ENCODE measurements around the gene SRPRA. TPM values are rescaled to one million over a fixed set of nuclear protein-coding genes. Genes with fewer than 3 reads are reported as not detected.

The SRPRA gene

GRCh38 chr11:126225295-126225665, 43.4 kb downstream of the SRPRA start:
- Histone ChIP-seq H3K36me3 (ENCODE audit: insufficient read depth, low read length) (peaks cover under 1% of the 10 kb centered on the region), H3K4me2 (ENCODE audit: low read length) (no peak overlapping the region), H3K27me3 (ENCODE audit: control insufficient read depth, insufficient read depth, low read length) (no peaks in the 10 kb centered on the region), H3K9ac (ENCODE audit: low read depth, low read length) (no peak overlapping the region), H3K4me1 (ENCODE audit: control insufficient read depth, insufficient read depth, low read length) (peaks cover 2% of the 10 kb centered on the region), H3K4me3 (ENCODE audit: low read length) (no peak overlapping the region), H3K9me3 (replicated peaks; ENCODE audit: low read length) (no peaks in the 10 kb centered on the region)

- H3K4me3 ChIP-seq (ENCODE audit: low read length) = no peak overlapping the region
- no peaks in the 10 kb centered on the region for H3K9me3 ChIP-seq (replicated peaks; ENCODE audit: low read length)
- no peak overlapping the region for H3K9ac ChIP-seq (ENCODE audit: low read depth, low read length)
- no peaks in the 10 kb centered on the region for H3K4me1 ChIP-seq (ENCODE audit: control insufficient read depth, insufficient read depth, low read length)
- no peaks in the 10 kb centered on the region for H3K27me3 ChIP-seq (ENCODE audit: control insufficient read depth, insufficient read depth, low read length)
- no peaks in the 10 kb centered on the region for H3K36me3 ChIP-seq (ENCODE audit: insufficient read depth, low read length)
- H3K4me2 ChIP-seq (ENCODE audit: low read length) = no peak overlapping the region
Measured at GRCh38 chr11:126224647-126225294, 43.9 kb downstream of the SRPRA start.

DNA sequence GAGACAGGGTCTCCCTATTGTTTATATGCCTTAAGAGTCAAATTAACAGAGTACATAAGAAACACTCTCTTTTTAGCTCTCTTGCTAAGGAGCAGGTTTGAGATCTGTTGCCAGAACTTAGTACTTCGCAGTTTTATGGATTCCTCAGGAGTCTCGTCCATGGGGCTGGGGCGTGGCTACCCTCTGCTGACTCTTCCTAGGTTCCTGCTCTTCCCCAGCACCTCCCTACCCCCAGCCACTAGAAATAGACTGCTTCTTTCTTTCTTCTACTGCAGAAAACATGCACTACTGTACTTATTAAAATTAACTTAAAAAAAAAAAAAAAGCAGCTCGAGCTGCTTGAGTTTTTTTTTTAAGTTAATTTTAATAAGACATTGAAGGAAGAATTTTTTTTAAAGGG, 49.1 kb downstream of the SRPRA start:
- H3K36me3 ChIP-seq (ENCODE audit: insufficient read depth, low read length) = no peaks in the 10 kb centered on the region
- no peak overlapping the region for H3K4me2 ChIP-seq (ENCODE audit: low read length)
- H3K9me3 ChIP-seq (replicated peaks; ENCODE audit: low read length) = no peaks in the 10 kb centered on the region
- no peaks in the 10 kb centered on the region for H3K4me1 ChIP-seq (ENCODE audit: control insufficient read depth, insufficient read depth, low read length)
- H3K4me3 ChIP-seq (ENCODE audit: low read length) = no peak overlapping the region
- H3K9ac ChIP-seq (ENCODE audit: low read depth, low read length) = no peak overlapping the region
- no peaks in the 10 kb centered on the region for H3K27me3 ChIP-seq (ENCODE audit: control insufficient read depth, insufficient read depth, low read length)

DNA sequence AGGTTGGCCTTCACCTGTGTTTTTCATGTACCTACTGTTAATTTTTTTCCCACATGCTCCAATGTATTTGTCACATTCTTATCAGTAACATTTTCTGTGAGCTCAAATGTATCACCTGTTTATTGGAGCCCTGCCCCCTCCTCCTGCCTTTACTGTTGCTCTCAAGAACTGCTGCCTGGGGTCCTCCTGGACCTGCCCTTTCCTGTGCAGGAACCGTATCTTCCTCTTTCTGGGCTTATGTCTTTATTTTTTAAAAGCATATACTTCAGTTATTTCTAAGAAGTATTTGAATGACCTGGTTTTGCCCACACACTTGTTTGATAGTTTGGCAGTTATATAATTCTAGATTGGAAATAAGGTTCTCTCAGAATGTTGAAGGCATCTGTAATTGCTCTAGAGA, 51.2 kb downstream of the SRPRA start:
- H3K36me3 ChIP-seq (ENCODE audit: insufficient read depth, low read length) = no peaks in the 10 kb centered on the region
- H3K9ac ChIP-seq (ENCODE audit: low read depth, low read length) = no peak overlapping the region
- H3K4me2 ChIP-seq (ENCODE audit: low read length) = no peak overlapping the region
- no peaks in the 10 kb centered on the region for H3K27me3 ChIP-seq (ENCODE audit: control insufficient read depth, insufficient read depth, low read length)
- peaks cover 10% of the 10 kb centered on the region for H3K4me1 ChIP-seq (ENCODE audit: control insufficient read depth, insufficient read depth, low read length)
- H3K4me3 ChIP-seq (ENCODE audit: low read length) = no peak overlapping the region
- H3K9me3 ChIP-seq (replicated peaks; ENCODE audit: low read length) = no peaks in the 10 kb centered on the region

- no peaks in the 10 kb centered on the region for H3K27me3 ChIP-seq (ENCODE audit: control insufficient read depth, insufficient read depth, low read length)
- no peak overlapping the region for H3K9ac ChIP-seq (ENCODE audit: low read depth, low read length)
- H3K36me3 ChIP-seq (ENCODE audit: insufficient read depth, low read length) = no peaks in the 10 kb centered on the region
- no peak overlapping the region for H3K4me2 ChIP-seq (ENCODE audit: low read length)
- H3K9me3 ChIP-seq (replicated peaks; ENCODE audit: low read length) = no peaks in the 10 kb centered on the region
- peaks cover 11% of the 10 kb centered on the region for H3K4me1 ChIP-seq (ENCODE audit: control insufficient read depth, insufficient read depth, low read length)
- H3K4me3 ChIP-seq (ENCODE audit: low read length) = no peak overlapping the region
Measured at GRCh38 chr11:126216526-126217305, 52.0 kb downstream of the SRPRA start.

GRCh38 chr11:126214841-126215240, 53.9 kb downstream of the SRPRA start:
- Histone ChIP-seq H3K9ac (ENCODE audit: low read depth, low read length) (no peak overlapping the region), H3K36me3 (ENCODE audit: insufficient read depth, low read length) (no peaks in the 10 kb centered on the region), H3K9me3 (replicated peaks; ENCODE audit: low read length) (no peaks in the 10 kb centered on the region), H3K27me3 (ENCODE audit: control insufficient read depth, insufficient read depth, low read length) (no peaks in the 10 kb centered on the region), H3K4me1 (ENCODE audit: control insufficient read depth, insufficient read depth, low read length) (peaks cover 18% of the 10 kb centered on the region), H3K4me2 (ENCODE audit: low read length) (no peak overlapping the region), H3K4me3 (ENCODE audit: low read length) (no peak overlapping the region)

- peaks cover 4% of the 10 kb centered on the region for H3K36me3 ChIP-seq (ENCODE audit: insufficient read depth, low read length)
- no peak overlapping the region for H3K4me3 ChIP-seq (ENCODE audit: low read length)
- no peak overlapping the region for H3K4me2 ChIP-seq (ENCODE audit: low read length)
- H3K27me3 ChIP-seq (ENCODE audit: control insufficient read depth, insufficient read depth, low read length) = no peaks in the 10 kb centered on the region
- peaks cover 18% of the 10 kb centered on the region for H3K4me1 ChIP-seq (ENCODE audit: control insufficient read depth, insufficient read depth, low read length)
- no peaks in the 10 kb centered on the region for H3K9me3 ChIP-seq (replicated peaks; ENCODE audit: low read length)
- H3K9ac ChIP-seq (ENCODE audit: low read depth, low read length) = no peak overlapping the region
Measured at GRCh38 chr11:126214441-126214840, 54.3 kb downstream of the SRPRA start.

Small RNA genes lying within 50 kb of the gene (small RNA-seq; reads per million reads assigned to genes)
- gene RN7SL351P (not detected), gene RNU4-86P (not detected)

Measured in skeletal muscle satellite cell (primary cell).